Stomach smooth muscle (tissue), 2 donors: ENCODE data around the gene CLEC4G.
"Not testable (repeated sequence)": the region's sequence is repeated elsewhere in the genome, so short reads cannot be mapped to it uniquely, and the experiment has no call there.

Experiments
- H3K27ac ChIP-seq: one replicate; pipeline ENCODE4 v1.7.0; 2013; ENCODE audit warnings: mild to moderate bottlenecking, low read length, inconsistent platforms
- H3K27me3 ChIP-seq, 2 donors: one replicate each; pipeline ENCODE4 v1.7.0; 2013; ENCODE audit warnings: low read length in 2 of 2; ENCODE audit not compliant: insufficient read depth in 2 of 2, control insufficient read depth in 1 of 2
- H3K36me3 ChIP-seq, 2 donors: one replicate each; pipeline ENCODE4 v1.7.0; 2013; ENCODE audit warnings: low read length in 2 of 2; ENCODE audit not compliant: control insufficient read depth in 2 of 2, insufficient read depth in 2 of 2
- H3K4me1 ChIP-seq: one replicate; pipeline ENCODE4 v1.7.0; 2013; ENCODE audit warnings: low read length; ENCODE audit not compliant: control insufficient read depth, insufficient read depth
- H3K4me3 ChIP-seq, 2 donors: one replicate each; pipeline ENCODE4 v1.7.0; 2013; ENCODE audit warnings: low read length in 2 of 2
- H3K9ac ChIP-seq, 2 donors: one replicate each; pipeline ENCODE4 v1.7.0; 2013; ENCODE audit warnings: low read length in 2 of 2, mild to moderate bottlenecking in 1 of 2
- H3K9me3 ChIP-seq, 2 donors: one replicate each; pipeline ENCODE4 v1.7.0; 2013; ENCODE audit warnings: low read length in 2 of 2; ENCODE audit not compliant: control insufficient read depth in 2 of 2
- donor health status: healthy.
- donor health status: Pancreatic carcinoma.

Gene CLEC4G

GRCh38 chr19:7766535-7766934 lies 34.6 kb upstream of the CLEC4G start:
- Histone ChIP-seq H3K27ac (no peak overlapping the region), H3K9me3 (no peaks in the 10 kb centered on the region), H3K27me3 (peaks cover 0 to 12% of the 10 kb centered on the region in 2 donors), H3K36me3 (no peaks in the 10 kb centered on the region), H3K4me1 (no peaks in the 10 kb centered on the region), H3K4me3 (no peak overlapping the region), H3K9ac (no peak overlapping the region)

GRCh38 chr19:7765043-7765442 lies 33.1 kb upstream of the CLEC4G start:
- peaks cover 0 to 17% of the 10 kb centered on the region in 2 donors for H3K27me3 ChIP-seq
- H3K27ac ChIP-seq, H3K4me1 ChIP-seq, H3K9me3 ChIP-seq, H3K36me3 ChIP-seq, H3K4me3 ChIP-seq, H3K9ac ChIP-seq: not testable (repeated sequence)

GRCh38 chr19:7764157-7764556 lies 32.2 kb upstream of the CLEC4G start:
- H3K4me1 ChIP-seq, H3K9me3 ChIP-seq, H3K4me3 ChIP-seq, H3K9ac ChIP-seq, H3K27ac ChIP-seq, H3K36me3 ChIP-seq: not testable (repeated sequence)
- H3K27me3 ChIP-seq = peaks cover 0 to 15% of the 10 kb centered on the region in 2 donors

- H3K9ac ChIP-seq = no peak overlapping the region
- no peak overlapping the region for H3K27ac ChIP-seq
- H3K9me3 ChIP-seq = peaks cover 0 to 2% of the 10 kb centered on the region in 2 donors
- no peak overlapping the region for H3K4me3 ChIP-seq
- H3K36me3 ChIP-seq = no peaks in the 10 kb centered on the region
- peaks cover 0 to 15% of the 10 kb centered on the region in 2 donors for H3K27me3 ChIP-seq
- peaks cover 2% of the 10 kb centered on the region for H3K4me1 ChIP-seq
These were observed 31.8 kb upstream of the CLEC4G start for GRCh38 chr19:7763696-7764095.

- H3K27ac ChIP-seq = no peak within 1 kb of the TSS
- H3K36me3 ChIP-seq = no peaks in the 10 kb centered on the region
- peaks cover 2 to 4% of the 10 kb centered on the region in 2 donors for H3K9me3 ChIP-seq
- peaks cover 2% of the 10 kb centered on the region for H3K4me1 ChIP-seq
- H3K4me3 ChIP-seq = no peak within 1 kb of the TSS
- H3K27me3 ChIP-seq = peaks cover 0 to 15% of the 10 kb centered on the region in 2 donors
- H3K9ac ChIP-seq = no peak within 1 kb of the TSS
These were observed 30.9 kb upstream of the CLEC4G start, which contains the start of gene CLEC4M for GRCh38 chr19:7762719-7763293. TSS of gene CLEC4M (plus strand) at chr19:7763243. CDS start at chr19:7763267, 24 bp downstream.

- H3K27me3 ChIP-seq = peaks cover 0 to 8% of the 10 kb centered on the region in 2 donors
- no peak overlapping the region for H3K4me3 ChIP-seq
- peaks cover 9 to 16% of the 10 kb centered on the region in 2 donors for H3K9me3 ChIP-seq
- H3K27ac ChIP-seq = no peak overlapping the region
- H3K4me1 ChIP-seq = peaks cover 2% of the 10 kb centered on the region
- H3K9ac ChIP-seq = no peak overlapping the region
- no peaks in the 10 kb centered on the region for H3K36me3 ChIP-seq
These were observed 27.2 kb upstream of the CLEC4G start for GRCh38 chr19:7759156-7759555.

GRCh38 chr19:7757358-7757757 lies 25.4 kb upstream of the CLEC4G start:
- Histone ChIP-seq H3K9me3 (peaks cover 9 to 16% of the 10 kb centered on the region in 2 donors), H3K4me3 (no peak overlapping the region), H3K36me3 (no peaks in the 10 kb centered on the region)

GRCh38 chr19:7756258-7756657 lies 24.3 kb upstream of the CLEC4G start:
- no peaks in the 10 kb centered on the region for H3K36me3 ChIP-seq
- H3K9ac ChIP-seq = no peak overlapping the region
- H3K9me3 ChIP-seq = peaks cover 9 to 16% of the 10 kb centered on the region in 2 donors
- no peak overlapping the region for H3K27ac ChIP-seq
- H3K4me3 ChIP-seq = no peak overlapping the region
- peaks cover 2% of the 10 kb centered on the region for H3K4me1 ChIP-seq
- H3K27me3 ChIP-seq = peaks cover 0 to 5% of the 10 kb centered on the region in 2 donors

More at GRCh38 chr19:7757358-7757757, 25.4 kb upstream of the CLEC4G start:
- Histone ChIP-seq H3K27me3 (peaks cover 0 to 5% of the 10 kb centered on the region in 2 donors), H3K4me1 (peaks cover 2% of the 10 kb centered on the region), H3K27ac (no peak overlapping the region), H3K9ac (no peak overlapping the region)

- no peaks in the 10 kb centered on the region for H3K4me1 ChIP-seq
- no peak overlapping the region for H3K4me3 ChIP-seq
- H3K9ac ChIP-seq = no peak overlapping the region
- peaks cover 1 to 4% of the 10 kb centered on the region in 2 donors for H3K9me3 ChIP-seq
- H3K27me3 ChIP-seq = peaks cover 6 to 7% of the 10 kb centered on the region in 2 donors
- H3K36me3 ChIP-seq = no peaks in the 10 kb centered on the region
- H3K27ac ChIP-seq = no peak overlapping the region
These were observed 19.4 kb upstream of the CLEC4G start for GRCh38 chr19:7751157-7751783.

- Histone ChIP-seq H3K9ac (no peak overlapping the region), H3K4me1 (no peaks in the 10 kb centered on the region), H3K27ac (no peak overlapping the region), H3K4me3 (no peak overlapping the region), H3K9me3 (no peaks in the 10 kb centered on the region), H3K36me3 (no peaks in the 10 kb centered on the region), H3K27me3 (peaks cover 6 to 7% of the 10 kb centered on the region in 2 donors)
These were observed 16.8 kb upstream of the CLEC4G start for GRCh38 chr19:7748756-7749155.

- Histone ChIP-seq H3K4me1 (no peaks in the 10 kb centered on the region), H3K9me3 (no peaks in the 10 kb centered on the region), H3K27me3 (peaks cover 6 to 7% of the 10 kb centered on the region in 2 donors), H3K36me3 (no peaks in the 10 kb centered on the region), H3K9ac (no peak overlapping the region), H3K4me3 (no peak overlapping the region), H3K27ac (no peak overlapping the region)
These were observed 16.3 kb upstream of the CLEC4G start for GRCh38 chr19:7748171-7748570.
